ENCODE measurements around the gene ARHGEF39. TPM values are rescaled to one million over a fixed set of nuclear protein-coding genes. Genes with fewer than 3 reads are reported as not detected.
"Not testable (repeated sequence)": the region's sequence is repeated elsewhere in the genome, so short reads cannot be mapped to it uniquely, and the experiment has no call there.

Gene ARHGEF39
- total RNA-seq, 1 donor from 2014 or later, result 0.48 TPM

DNA sequence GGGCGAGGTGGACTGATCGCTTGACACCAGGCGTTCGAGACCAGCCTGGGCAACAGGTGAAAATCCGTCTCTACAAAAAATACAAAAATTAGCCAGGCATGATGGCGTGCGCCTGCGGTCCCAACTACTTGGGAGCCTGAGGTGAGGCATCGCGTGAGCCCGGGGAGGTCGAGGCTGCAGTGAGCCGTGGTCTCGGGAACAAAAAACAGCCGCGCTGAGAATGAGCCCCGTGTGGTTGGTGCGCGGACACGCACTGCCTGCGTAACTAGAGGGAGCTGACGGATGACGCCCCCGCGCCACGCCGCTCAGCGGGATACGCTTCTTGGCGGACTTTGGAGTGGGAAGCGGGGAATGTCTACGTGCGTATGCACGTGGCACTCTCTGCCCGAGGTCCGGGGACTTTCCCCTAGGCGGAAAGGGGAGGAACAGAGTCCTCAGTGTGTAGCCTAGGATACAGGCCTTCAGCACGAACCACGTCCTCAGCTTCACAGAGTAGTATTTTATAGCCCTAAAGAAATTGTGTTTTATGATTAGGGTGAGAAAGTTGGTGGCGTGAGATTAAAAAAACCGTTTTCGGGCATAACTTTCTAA, 7.4 kb downstream of the ARHGEF39 start, which contains the start of gene RMRP:
RMRP (minus strand) TSS at position 474 of the 591 bp plus-strand sequence.
- intact Hi-C loops (cut with DNase I), result loop anchor here (1.0 to 5.0 kb wide), 4 partner anchors 33 to 155 kb away; partner anchors contain the start of genes SPAG8 and TESK1
- DNase-seq (ENCODE audit: low spot score), result peak; percentile 96

DNA sequence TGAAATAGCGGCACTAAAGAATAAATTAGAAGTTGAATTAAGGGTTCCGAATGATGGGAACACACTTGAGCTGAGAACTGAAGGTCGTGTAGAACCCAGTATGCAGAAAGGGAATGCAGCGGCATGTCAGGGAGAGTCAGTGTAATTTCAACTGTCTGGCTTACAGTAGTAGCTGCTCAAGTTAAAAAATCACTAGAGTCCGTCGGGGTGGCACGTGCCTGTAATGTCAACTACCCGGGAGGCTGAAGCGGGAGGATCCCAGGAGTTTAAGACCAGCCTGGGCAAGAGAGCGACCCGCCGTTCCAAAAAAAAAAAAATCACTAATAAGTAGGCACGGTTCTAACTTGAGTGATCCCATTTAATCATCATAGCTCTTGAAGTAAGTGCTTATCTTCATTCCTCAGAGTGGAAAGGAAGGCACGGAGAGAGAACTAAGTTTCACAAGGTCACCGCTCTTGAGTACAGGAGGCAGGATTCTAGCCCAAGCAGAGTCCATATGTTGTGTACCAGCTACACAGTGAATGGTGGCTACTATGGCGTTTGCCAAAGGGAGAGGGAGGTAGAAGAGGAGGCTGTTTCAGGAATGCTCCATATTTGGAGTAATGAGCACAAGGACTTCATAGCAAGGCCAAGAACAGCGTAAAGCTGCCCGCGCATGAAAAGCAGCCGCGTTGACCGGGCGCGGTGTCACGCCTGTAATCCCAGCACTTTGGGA, 8.0 kb downstream of the ARHGEF39 start:
- intact Hi-C loops (cut with DNase I), result loop anchor here (1.0 to 5.0 kb wide), 2 partner anchors 74 to 155 kb away; partner anchors contain the start of gene SPAG8
- peak; percentile 44 for DNase-seq (ENCODE audit: low spot score)

DNA sequence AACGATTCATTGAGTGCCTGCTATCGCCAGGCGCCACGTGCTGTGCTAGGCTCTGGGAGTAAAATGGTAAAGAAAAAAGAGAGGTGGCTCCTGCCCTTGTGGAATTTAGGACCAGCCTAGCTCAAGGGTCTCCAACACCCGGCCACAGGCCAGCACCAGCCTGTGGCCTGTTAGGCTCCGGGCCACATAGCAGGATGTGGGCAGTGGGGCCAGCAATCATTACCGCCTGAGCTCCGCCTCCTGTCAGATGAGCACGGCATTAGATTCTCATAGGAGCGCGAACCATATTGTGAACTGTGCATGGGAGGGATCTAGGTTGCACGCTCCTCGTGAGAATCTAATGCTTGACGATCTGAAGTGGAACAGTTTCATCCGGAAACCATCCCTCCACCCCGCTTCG, 8.6 kb downstream of the ARHGEF39 start:
- intact Hi-C loops (cut with DNase I), result loop anchor here (5.0 kb wide), 1 partner anchor 156 kb away; the partner anchor contains the start of gene SPAG8
- peak; percentile 73 for DNase-seq (ENCODE audit: low spot score)

DNA sequence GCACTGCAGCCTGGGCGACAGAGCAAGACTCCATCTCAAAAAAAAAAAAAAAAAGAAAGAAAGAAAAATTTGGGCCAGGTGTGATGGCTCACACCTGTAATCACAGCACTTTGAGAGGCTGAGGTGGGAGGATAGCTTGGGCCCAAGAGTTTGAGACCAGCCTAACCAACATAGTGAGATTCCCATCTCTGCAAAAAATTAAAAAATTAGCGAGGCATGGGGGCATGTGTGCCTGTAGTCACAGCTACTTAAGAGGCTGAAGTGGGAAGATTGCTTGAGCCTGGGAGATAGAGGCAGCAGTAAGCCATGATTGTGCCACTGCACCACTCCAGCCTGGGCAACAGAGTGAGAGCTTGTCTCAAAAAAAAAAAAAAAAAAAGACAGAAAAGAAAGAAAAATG, 11.4 kb downstream of the ARHGEF39 start:
- DNase-seq (ENCODE audit: low spot score), result no peak
- intact Hi-C loops (cut with DNase I), result no loop called here

DNA sequence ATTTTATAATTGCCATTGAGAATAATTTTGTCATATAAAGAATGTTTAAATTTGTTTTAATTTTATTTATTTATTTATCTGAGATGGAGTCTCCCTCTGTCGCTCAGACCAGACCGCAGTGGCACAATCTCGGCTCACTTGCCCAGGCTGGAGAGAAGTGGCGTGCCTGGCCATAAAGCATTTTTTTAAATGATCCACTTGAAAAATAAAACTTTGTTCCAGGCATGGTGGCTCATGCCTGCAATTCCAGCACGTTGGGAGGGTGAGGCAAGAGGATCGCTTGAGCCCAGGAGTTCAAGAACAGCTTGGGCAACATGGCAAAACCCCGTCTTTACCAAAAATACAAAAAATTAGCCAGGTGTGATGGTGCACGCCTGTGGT, 12.2 kb downstream of the ARHGEF39 start:
- DNase-seq (ENCODE audit: low spot score), result no peak
- intact Hi-C loops (cut with DNase I), result no loop called here

DNA sequence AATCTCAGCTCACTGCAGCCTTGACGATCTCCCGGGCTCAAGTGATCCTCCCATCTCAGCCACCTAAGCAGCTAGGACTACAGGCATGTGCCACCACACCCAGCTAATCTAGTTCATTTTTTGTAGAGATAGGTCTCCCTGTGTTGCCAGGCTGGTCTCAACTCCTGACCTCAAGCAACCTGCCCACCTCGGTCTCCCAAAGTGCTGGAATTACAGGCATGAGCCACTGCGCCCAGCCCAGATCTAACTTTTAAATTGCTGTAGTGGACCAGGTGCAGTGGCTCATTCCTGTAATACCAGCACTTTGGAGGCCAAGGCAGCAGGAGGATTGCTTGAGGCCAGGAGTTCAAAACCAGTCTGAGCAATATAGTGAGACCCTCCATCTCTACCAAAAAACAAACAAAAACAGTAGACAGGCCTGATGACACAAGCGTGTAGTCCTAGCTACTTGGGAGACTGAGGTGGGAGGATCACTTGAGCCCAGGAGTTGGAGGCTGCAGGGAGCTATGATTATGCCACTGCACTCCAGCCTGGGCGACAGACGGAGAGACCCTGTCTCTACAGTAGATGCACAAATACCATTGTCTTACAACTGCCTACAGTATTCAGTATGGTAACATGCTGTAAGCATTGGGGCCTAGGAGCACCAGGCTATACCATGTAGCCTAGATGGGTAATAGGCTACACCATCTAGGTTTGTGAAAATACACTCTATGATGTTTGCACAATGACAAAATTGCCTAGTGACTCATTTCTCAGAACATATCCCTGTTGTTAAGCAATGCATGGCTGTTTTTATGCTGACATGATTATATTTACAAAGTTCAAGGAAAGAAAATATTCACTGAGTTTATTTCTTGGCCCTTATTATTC, 12.8 kb downstream of the ARHGEF39 start:
- DNase-seq (ENCODE audit: low spot score), result peak; percentile 41

DNA sequence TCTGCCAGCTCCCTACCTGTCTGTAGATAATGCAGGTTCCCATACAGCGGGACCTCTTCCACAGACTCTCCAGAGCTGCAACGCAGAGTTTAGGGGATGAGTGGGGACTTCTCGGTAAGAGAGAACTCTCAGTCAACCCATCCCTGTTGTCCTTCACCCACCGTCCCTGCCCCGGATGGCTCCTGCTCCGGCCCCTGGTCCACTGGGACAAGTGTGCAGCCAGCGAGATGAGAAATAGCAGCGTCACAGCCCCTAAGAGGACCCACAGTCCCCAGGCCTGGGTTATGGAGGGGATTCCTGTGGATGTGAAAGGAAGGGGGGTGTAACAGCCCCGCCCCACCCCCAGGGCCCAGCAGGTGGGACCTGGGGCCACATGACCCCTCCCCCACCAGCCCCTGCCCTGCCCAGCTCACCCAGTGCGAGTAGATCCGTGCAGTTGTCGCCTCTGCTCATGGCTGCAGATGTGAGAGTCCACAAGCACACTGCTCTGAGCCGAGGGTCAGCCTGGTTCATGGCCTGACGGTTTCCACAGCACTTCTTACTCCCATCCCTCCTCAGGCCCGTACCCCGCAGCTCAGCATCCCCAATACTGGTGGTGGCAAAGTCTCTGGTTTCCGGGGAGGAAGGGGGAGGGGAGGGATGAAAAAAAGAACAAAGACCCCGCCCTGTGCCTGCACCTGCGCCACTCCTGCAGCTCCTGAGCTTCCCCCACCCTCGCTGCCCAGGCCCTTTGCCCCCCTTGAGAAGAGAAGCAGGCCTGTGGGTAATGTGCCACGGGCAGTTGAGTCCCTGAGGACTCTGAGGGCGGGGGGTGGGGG, 14.4 kb downstream of the ARHGEF39 start, which contains the start of gene SIT1:
SIT1 (minus strand) TSS at position 591 of the 818 bp plus-strand sequence; CDS start at position 513, 78 bp downstream.
- intact Hi-C loops (cut with DNase I), result no loop called here
- DNase-seq (ENCODE audit: low spot score), result no peak

More for the DNA sequence above, 12.8 kb downstream of the ARHGEF39 start:
- intact Hi-C loops (cut with DNase I), result no loop called here

DNA sequence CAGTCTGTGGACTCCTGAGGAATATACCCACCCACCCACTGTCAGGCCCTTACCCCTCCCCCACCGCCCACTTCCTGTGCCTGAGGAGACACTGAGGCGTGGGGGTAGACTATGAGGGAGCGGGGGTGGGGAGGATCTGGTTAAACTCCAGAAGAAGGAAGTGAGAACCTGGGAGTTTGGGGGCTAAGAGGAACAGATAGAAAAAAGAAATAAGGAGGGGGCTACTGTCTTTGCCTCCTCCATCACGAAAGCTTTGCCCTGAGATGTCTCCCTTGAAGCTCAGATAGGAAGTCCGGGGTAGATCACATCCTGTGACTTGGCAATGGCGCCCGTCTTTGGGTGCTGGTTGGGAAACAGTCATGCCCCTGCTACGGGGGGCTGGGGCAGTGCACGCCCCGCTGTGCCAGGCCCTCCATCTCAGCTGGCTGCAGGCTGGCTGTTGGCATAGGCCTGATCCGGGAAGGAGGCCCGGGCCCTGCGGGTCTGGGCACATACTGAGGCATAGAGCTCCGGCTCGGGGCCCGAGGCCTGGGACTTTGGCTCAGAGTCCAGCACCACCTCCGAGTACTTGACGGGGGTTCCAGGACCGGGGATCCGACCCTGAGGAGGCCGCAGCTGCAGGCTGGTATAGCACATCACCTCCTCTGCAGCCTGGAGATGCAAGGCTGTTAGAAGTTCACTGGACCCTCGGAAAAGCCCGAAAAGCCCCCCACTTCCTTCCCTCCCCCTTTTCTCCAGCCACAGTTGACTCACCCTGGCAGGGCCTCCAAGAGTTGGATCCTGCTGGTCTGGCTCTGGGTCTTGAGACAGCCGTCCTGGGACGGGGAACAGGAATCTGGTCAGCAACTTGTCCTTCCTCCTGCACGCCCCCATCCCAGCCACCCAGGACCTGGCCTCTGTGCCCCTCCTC, 15.3 kb downstream of the ARHGEF39 start:
- DNase-seq (ENCODE audit: low spot score), result no peak
- intact Hi-C loops (cut with DNase I), result loop anchor here (5.0 kb wide), 1 partner anchor 42 kb away; the partner anchor contains the start of gene TESK1

DNA sequence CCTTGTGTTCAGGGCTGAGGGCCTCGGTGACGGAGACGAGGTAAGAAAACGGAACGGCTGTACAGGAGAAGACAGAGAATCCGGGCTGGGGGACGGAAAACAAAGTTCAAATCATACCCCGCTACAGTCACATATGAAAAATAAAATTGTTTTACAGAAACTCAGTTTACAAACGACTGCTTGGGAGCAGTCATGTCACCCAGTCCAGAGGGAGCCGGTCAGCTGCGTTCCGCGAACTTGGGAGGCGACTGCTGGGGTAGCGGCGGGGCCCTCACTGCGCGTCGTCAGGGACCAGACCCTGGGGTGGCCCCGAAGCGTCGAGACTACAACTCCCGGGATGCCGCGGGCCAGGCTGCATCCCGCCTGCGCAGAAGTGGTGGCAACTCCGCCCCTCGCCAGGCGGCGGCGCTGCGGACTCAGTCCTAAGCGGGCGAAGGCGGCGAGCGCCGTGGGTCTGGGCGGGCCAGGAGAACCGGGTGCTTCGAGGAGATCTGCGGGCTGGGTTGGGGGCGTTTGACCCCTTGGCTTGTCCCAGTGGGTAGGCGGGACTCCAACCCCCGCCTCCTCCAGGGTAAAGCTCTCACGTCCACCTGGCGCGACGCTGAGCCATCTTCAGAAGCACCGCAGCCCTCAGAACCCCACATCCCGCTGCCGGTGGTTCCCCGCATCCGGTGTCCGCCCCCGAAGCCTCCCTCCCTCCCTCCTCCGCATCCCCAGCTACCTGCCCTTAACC, 18.3 kb downstream of the ARHGEF39 start:
- intact Hi-C loops (cut with DNase I), result loop anchor here (5.0 kb wide), 1 partner anchor 39 kb away; the partner anchor contains the start of gene TESK1
- peak; percentile 96 for DNase-seq (ENCODE audit: low spot score)

DNA sequence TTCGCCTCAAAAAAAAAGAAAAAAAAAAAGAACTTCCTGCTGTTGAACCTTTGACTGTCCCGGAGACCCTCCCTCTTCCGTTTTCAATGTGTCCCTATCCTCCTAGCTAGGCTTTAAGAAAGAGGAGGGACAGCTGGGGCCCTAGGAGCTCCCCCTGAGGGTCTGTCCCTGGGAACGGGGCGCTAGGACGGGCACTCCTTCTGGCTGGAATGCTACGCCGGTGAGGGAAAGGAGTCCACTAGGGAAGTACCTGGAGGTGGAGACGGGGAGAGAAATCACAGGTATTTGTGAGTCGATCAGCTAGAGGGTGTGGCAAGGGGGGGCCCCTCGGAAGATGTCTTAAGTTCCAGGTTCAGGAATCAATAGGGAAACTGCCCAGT, 18.9 kb downstream of the ARHGEF39 start:
- no peak for DNase-seq (ENCODE audit: low spot score)
- intact Hi-C loops (cut with DNase I), result loop anchor here (5.0 kb wide), 1 partner anchor 39 kb away; the partner anchor contains the start of gene TESK1

DNA sequence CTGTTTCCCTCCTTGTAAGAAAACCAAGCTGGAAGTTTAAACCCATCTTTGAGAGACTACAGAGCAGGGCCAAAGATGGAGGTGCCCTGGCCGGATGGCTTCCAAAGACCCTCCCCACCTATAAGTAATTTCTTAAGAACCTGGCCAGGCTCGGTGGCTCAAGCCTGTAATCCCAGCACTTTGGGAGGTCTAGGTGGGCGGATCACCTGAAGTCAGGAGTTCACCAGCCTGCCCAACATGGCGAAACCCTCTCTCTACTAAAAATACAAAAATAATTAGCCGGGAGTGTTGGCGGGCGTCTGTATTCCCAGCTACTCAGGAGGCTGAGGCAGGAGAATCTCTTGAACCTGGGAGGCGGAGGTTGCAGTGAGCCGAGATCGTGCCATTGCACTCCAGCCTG, 19.3 kb downstream of the ARHGEF39 start:
- intact Hi-C loops (cut with DNase I), result loop anchor here (5.0 kb wide), 1 partner anchor 38 kb away; the partner anchor contains the start of gene TESK1
- not testable (repeated sequence) for DNase-seq (ENCODE audit: low spot score)

DNA sequence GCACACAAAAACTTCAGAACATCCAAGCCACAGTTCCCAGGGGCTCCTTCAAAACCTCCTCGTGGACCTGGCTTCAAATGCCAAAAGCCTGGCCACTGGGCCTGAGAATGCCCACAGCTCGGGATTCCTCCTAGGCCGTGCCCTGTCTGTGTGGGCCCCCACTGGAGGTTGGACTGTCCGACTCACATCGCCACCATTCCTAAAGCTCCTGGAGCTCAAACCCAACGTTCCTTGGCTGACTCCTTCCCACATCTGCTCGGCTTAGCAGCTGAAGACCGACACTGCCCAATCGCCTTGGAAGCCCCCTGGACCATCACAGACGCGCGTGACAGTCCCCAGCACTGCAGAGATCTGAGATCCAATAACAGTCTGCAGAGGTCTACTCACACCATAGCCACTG, 21.9 kb downstream of the ARHGEF39 start:
- DNase-seq (ENCODE audit: low spot score), result no peak
- intact Hi-C loops (cut with DNase I), result no loop called here

DNA sequence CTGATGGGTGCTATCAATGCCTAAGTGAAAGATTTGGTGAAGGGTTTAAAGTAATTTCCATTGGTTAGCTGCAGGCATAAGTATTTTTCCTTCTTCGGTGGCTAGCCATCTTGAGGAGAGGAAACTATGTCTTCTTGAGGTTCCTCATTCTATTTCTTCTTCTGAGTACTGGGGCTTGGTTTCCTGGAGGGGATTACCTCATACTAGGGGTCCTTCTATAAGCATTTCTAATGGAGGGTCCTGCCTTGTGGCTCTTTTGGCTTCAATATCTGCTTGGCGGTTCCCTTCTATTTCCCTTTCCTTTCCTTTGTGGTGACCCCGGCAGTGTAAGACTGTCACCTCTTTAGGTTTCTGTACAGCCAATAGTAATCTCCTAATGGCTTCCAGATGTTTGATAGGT, 23.5 kb downstream of the ARHGEF39 start:
- intact Hi-C loops (cut with DNase I), result not testable (repeated sequence)

DNA sequence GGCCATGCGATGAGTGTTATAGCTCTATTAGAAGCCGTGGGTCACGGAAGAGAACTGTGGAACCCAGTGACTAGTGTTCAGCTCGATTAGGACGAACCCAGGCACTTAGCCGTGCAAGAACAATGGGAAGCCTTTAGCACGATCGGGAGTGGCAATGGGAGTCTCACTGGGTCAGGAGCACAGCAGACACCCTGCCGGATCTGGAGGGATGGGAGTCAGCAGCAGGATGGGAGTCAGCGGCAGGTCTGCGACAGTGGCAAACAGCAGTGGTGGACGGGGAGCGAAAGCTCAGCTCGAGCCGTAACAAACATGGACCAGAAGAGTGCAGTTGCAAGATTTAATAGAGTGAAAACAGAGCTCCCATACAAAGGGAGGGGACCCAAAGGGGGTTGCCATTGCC, 24.6 kb downstream of the ARHGEF39 start:
- intact Hi-C loops (cut with DNase I); DNase-seq (ENCODE audit: low spot score): not testable (repeated sequence)

More for the DNA sequence above, 23.5 kb downstream of the ARHGEF39 start:
- not testable (repeated sequence) for DNase-seq (ENCODE audit: low spot score)

DNA sequence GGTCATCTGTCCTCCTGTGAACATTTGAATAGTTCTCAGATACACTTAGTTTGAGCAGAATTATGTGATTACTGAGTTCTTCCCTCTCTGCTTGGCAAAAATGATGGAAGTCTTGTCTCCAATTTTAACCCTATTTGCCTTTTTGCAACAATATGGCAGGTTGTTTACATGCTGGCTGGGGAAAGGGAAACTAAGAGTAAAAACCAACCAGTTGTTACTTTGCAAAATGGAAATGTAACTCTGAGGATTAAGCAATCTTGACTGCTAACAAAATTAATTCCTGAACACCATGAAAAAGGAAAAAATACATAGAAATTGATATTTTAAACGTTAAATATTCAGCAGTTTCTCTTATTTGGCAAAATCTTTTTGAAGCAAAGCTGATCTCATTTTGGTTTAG, 25.4 kb downstream of the ARHGEF39 start:
- intact Hi-C loops (cut with DNase I), result no loop called here
- DNase-seq (ENCODE audit: low spot score), result no peak

DNA sequence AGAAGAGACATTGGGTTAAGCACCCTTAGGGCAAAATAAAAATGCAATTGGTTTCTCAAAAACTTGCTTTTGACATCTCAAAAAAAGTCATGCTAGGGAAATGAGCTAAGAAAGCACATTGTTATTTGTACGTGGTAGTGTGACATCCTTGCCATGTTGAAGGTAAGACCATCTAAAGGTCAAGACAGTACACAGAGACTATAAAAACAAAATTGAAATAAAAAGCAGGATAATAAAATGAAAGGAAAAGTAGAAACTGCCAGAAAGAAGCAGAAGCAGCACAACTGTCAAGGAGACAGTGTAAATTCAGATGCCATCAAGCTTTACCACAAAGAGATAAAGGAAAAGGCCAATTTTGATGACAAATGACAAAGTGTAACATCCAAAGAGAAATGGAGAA, 25.8 kb downstream of the ARHGEF39 start:
- intact Hi-C loops (cut with DNase I); DNase-seq (ENCODE audit: low spot score): not testable (repeated sequence)

DNA sequence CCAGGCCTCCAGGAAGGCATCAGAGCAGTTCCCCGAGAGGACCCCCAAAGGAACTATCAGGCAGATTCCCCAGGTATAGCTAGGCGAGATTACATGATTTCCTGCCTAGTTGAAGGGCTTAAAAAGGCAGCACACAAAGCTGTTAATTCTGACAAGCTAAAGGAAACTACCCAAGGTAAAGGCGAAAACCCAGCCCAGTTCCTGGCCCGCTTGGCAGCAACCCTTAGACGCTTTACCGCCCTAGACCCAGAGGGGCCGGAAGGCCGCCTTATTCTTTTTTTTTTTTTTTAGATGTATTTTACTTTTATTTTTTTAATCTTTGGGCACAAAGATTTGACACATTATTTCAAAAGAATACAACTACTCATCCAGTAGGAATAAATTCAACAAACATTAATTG, 26.2 kb downstream of the ARHGEF39 start:
- intact Hi-C loops (cut with DNase I); DNase-seq (ENCODE audit: low spot score): not testable (repeated sequence)
